GM21723 (cell line): ENCODE measurements around the gene CYS1.
A peak's percentile ranks its signal among the peaks of the same experiment; 100 is the strongest.

Source experiments
- ATAC-seq: cut with Tn5 transposase; IDR thresholded peaks from one replicate; pipeline ENCODE4 v1.9.1; 2021; ENCODE audit warnings: mild to moderate bottlenecking, moderate library complexity; ENCODE audit not compliant: unreplicated experiment

CYS1 gene

GRCh38 chr2:10073706-10074105 lies 6.5 kb downstream of the CYS1 start:
- no peak for ATAC-seq

- peak; percentile 89 for ATAC-seq
These were observed 7.3 kb downstream of the CYS1 start for GRCh38 chr2:10072656-10073480.

DNA sequence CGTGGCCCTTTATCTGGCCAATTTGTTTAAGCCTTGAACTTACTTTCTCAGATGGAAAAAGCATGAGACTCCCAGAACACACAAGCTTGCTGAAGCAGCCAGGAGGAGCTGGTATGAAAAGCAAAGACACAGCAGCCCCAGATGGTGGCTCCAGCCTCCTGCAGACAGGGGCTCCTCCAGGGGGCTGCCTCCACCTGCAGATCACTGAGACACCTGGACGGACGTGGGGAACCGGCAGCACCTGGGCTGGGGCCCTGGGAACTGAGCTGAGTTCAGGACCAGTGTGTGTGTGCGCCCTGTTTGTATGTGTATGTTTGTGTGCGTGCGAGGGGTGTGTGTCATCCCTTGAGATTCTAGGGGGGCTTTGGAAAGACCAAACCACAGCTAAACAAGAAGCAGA lies 8.6 kb downstream of the CYS1 start:
- no peak for ATAC-seq

DNA sequence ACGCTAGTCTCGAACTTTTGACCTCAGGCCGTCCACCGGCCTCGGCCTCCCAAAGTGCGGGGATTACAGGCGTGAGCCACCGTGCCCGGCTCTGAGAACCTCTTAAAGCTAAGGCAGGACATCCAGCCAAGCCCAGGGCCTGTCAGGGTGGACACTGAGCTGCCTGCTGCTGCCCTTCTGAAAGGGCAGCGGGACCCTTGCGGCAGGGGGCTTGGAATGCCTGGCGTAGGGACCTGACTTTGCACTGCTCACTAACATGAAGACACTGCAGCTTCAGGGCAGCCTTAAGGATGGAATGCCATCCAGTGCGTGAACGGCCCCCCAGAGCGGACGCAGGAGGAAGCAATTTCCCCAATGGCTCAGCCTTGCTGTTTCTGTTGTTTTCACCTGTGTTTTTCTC lies 9.0 kb downstream of the CYS1 start:
- ATAC-seq: no peak

GRCh38 chr2:10067881-10068280 lies 12.3 kb downstream of the CYS1 start:
- no peak for ATAC-seq

DNA sequence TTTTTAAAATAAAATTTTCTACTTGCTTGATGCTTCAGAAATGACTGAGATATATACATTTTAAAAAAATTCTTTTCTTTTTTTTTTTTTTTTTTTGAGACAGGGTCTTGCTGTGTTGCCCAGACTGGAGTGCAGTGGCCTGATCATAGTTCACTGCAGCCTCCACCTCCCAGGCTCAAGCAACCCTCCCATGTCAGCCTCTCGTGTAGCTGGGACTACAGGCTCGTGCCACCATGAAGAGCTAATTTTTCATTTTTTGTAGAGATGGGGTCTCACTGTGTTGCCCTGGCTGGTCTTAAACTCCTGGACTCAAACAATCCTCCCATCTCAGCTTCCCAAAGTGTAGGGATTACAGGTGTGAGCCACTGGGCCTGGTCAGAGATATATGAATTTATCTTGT lies 12.9 kb downstream of the CYS1 start:
- no peak for ATAC-seq

GRCh38 chr2:10065773-10066055 lies 14.5 kb downstream of the CYS1 start:
- ATAC-seq: no peak

DNA sequence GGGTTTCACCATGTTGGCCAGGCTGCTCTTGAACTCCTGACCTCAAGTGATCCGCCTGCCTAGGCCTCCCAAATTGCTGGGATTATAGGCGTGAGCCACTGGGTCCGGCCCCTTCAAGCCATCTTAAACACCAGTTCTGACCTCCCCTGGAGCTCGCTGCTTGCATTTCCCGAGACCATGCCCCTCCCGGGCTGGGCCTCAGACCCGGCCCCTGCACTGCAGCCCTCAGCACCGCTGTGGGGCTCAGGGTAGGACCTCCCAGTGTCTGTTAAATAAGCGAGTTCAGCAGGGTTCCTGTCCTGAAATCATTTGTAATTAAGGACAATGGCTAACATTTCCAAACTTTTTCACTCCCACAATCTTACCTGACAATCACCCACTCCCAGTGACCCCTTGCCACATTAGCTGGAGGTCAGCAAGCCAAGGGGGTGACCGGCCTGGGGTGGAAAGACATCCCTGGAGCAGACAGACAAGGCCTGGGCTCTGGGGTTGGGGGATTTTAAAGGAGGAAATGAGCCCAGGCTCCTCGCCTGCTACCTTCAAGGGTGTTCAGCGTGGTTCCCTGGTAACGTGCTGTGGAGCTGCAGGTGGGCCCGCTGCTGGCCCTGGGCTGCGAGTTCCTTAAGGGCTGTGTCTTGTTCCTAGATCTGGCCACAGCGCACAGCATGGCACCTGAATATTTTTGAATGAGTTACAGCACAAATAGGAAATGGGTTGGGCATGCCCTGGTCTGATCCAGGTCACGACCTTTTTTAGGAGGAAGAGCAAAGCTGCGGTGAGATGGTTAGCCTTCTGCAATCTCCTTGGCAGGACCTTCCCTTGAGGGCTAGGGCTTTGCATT lies 15.1 kb downstream of the CYS1 start:
- ATAC-seq: no peak

- ATAC-seq: no peak
These were observed 16.6 kb downstream of the CYS1 start for GRCh38 chr2:10063566-10063965.

- ATAC-seq: no peak
These were observed 17.3 kb downstream of the CYS1 start for GRCh38 chr2:10062931-10063365.

GRCh38 chr2:10061221-10061925 lies 18.8 kb downstream of the CYS1 start:
- no peak for ATAC-seq

DNA sequence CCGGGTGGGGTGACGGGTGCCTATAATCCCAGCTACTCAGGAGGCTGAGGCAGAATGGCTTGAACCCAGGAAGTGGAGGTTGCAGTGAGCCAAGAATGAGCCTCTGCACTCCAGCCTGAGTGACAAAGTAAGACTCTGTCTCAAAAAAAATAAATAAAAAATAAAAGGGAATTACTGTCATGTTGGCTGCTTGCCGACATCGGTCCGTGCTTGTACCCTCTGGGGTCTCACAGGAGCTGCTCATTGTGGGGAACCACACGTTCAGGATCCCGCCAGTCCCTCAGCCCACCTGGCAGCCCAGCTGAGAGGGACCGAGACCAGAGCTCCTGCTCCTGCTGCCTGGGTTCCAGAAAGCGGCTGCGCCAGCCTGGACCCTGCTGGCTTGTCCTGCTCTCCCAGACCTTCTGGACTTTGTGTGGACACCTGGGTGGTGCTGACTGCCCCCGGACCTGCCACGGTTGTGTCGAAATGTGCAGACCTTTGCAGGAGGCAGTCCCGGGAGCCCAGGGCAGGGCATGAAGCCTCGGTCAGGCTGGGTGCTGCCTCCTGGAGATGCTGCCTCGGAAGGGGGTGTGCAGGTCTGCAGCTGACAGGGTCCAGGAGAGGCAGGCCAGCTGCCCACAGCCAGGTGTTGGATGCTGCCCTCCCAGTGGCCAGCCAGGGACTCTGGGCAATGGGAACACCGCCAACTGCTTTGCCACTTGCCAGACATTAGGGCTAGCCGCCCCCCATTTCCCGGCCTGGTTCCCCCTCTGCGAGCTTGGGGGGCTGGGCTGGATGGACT lies 20.5 kb downstream of the CYS1 start:
- no peak for ATAC-seq

DNA sequence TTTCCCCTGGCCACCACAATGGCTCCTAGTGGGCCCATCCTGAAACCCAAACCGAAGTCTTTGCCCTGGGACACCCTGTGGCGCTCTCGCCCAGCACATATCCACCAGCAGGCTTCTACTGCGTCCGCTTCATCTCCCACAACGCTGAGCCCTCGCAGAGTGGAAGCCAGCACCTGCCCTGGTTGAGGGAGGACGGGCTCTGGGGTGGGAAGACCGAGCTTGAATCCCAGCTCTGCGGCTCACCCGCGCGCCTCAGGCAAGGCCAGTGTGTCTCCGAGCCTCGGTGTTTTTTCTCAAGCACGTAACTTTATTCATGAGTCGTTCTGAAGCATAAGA lies 21.2 kb downstream of the CYS1 start:
- ATAC-seq: no peak

DNA sequence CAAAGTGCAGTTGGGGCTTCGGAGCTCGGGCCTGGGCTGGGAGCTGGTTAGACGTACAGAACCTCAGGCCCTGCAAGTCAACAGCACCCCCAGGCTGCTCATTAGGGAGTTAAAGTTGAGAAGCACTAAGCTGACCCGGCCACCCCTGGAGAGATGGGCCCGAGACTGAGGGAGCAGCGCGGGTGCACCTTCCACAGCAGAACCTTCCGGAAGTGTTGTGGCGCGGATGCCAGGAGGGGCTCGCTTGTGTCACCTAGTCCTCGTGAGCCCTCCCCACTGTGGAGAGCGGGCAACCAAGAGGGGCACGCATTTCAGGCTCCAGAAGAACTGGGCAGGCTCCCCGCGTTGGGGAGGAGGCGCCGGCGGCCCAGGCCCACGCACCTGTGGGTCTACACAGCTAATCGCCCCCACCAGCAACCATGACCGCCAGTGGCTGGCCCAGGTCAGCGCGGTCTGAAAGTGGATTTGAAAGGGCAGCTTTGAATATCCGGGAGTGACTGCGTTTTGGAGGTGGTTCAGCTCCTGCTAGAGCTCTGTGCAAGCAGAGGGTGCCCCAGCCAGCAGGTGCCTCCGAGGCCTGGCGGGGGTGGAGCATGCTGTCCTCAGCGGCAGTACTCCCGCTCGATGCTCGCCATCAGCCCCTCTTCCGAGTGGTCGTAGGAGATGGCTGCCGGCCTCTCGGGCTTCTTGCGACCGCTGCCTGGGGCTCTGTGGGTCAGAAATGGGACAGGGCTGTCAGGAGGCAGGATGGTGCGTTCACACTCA lies 21.8 kb downstream of the CYS1 start:
- ATAC-seq: no peak

DNA sequence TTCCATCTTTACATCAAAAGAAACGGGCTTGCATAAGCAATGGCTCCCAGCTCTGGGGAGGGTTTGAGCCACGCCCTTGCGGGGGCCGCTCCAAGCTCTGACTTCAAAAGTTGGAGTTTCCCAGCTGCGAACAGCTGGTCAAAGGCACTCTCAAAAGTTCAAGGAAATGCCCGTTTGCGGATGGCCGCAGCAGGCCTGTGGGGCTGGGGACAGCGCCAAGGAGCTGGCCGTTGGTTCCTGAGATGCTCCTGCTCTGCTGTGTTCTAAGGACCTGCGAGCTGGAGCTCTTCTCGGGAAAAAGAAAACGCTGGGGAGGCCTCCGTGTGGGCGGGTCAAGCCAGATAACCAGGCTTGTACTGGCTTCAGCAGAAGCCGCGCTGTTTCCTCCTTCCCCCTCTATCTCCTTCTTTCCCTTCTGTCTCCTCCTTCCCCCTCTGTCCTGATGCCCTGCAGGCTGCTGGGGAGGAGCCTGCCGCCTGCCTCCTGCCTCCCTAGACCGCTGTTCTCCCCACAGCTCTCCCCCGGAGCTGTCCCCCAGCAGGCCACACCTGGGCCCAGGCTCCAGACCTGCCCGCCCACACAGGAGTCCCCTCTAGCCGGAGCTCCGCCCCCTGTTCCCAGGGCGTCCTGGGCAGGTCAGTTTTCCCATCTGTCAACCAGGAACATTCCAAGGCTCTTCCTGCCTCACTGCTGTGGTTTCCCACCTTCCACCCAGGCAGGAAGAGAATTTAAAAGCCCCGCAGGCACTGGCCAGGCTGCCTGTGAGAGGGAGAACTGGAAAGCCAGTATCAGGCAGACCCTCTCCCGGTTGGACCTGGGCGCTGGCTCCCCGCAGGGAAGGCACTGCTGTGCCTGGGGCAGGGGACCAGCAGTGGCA lies 22.7 kb downstream of the CYS1 start:
- ATAC-seq: no peak

DNA sequence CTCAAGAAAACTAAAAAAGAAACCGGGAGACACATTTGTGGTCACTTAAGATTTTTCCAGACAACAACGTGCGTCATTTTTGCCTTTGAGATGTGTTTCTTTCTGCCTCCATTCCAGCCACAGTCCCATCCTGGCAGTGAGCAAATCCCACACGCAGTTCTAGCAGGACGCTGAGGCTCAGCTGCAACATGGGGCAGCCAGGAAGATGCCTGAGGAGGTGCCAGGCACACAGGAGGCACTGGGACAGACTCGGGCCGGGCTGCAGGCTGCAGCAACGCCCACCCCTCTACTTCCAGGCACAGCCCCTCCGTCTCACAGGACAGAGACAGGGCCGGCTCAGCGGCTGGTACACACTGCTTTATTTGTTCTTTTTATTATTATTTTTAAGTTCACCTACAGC lies 23.8 kb downstream of the CYS1 start:
- ATAC-seq: no peak

- no peak for ATAC-seq
These were observed 25.2 kb downstream of the CYS1 start for GRCh38 chr2:10054976-10055375.

DNA sequence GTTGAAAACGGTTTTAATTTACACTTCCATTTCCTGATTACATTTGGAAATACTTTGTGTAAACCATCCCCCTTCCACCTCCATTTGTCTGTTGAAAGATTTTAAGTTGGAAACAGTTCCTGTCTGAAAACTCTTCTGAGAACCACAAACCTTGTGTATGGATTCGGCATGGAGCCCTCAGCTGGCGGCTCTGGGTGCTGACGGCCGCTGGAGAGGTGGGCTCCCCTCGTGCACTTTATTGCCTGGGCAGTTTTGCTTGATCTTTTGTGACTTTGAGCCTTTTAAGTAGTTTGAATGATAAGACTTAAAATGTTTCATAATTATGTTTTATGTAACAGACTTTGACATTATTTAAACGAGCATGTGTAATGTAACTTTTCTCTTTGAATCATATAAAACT lies 25.8 kb downstream of the CYS1 start:
- no peak for ATAC-seq

- ATAC-seq: no peak
These were observed 26.9 kb downstream of the CYS1 start for GRCh38 chr2:10053351-10053750.
